Fibroblast of mammary gland (primary cell): Measurements from ENCODE around the gene IFRD1.

Experiments used
- DNase-seq: peaks from one replicate; pipeline ENCODE4 v3.0.0-alpha.2; 2010; ENCODE audit warnings: low read depth
- H3K4me3 ChIP-seq: 2 replicates; pipeline ENCODE4 v1.5.1; 2011; ENCODE audit warnings: low read depth, mild to moderate bottlenecking, low read length, moderate library complexity; ENCODE audit not compliant: control insufficient read depth
- CTCF ChIP-seq: conservative IDR thresholded peaks from 2 replicates; pipeline ENCODE4 v1.5.1; 2011; ENCODE audit warnings: low read depth, low read length, inconsistent platforms; ENCODE audit not compliant: control insufficient read depth, insufficient read depth

IFRD1 gene

GRCh38 chr7:112439476-112439875 lies 10.8 kb upstream of the IFRD1 start:
- no peak for TF ChIP-seq CTCF
- DNase-seq = no peak
- no peak overlapping the region for H3K4me3 ChIP-seq

GRCh38 chr7:112442210-112442609 lies 8.1 kb upstream of the IFRD1 start:
- H3K4me3 ChIP-seq = no peak overlapping the region
- no peak for TF ChIP-seq CTCF
- no peak for DNase-seq

- no peak for TF ChIP-seq CTCF
- no peak for DNase-seq
- no peak overlapping the region for H3K4me3 ChIP-seq
These were observed 5.8 kb upstream of the IFRD1 start for GRCh38 chr7:112444505-112444904.

GRCh38 chr7:112446431-112446830 lies 3.8 kb upstream of the IFRD1 start:
- DNase-seq = no peak
- no peak overlapping the region for H3K4me3 ChIP-seq
- no peak for TF ChIP-seq CTCF

GRCh38 chr7:112447406-112447805 lies 2.9 kb upstream of the IFRD1 start:
- TF ChIP-seq CTCF = no peak
- no peak for DNase-seq
- H3K4me3 ChIP-seq = no peak overlapping the region

- TF ChIP-seq CTCF = no peak
- DNase-seq = no peak
- no peak overlapping the region for H3K4me3 ChIP-seq
These were observed 1.9 kb upstream of the IFRD1 start for GRCh38 chr7:112448381-112448780.

GRCh38 chr7:112448891-112449290 lies 1.4 kb upstream of the IFRD1 start:
- no peak overlapping the region for H3K4me3 ChIP-seq
- no peak for DNase-seq
- TF ChIP-seq CTCF = no peak
